GM12801 (cell line): ENCODE results near the gene AURKB.

Experiments used
- CTCF ChIP-seq: IDR thresholded peaks from one replicate; pipeline ENCODE4 v1.5.1; 2011; ENCODE audit warnings: control low read depth; ENCODE audit not compliant: insufficient read length; ENCODE audit errors: extremely low read depth

The AURKB gene

DNA sequence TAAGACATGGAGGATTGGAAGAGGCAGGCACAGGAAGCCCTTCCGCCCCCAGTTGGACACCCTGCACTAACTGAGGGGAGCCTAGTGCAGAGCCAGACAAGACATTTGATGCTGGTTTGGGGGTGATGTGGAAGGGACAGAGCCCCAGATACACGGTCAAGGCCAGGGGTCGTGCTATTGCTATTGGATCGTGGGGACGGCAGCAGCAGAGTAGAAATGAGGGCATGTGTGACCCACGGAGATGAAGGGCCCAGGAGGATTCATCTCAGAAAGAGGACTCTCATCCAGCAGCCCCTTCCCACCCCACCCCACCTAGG, 45.6 kb downstream of the AURKB start:
- no peak for TF ChIP-seq CTCF

DNA sequence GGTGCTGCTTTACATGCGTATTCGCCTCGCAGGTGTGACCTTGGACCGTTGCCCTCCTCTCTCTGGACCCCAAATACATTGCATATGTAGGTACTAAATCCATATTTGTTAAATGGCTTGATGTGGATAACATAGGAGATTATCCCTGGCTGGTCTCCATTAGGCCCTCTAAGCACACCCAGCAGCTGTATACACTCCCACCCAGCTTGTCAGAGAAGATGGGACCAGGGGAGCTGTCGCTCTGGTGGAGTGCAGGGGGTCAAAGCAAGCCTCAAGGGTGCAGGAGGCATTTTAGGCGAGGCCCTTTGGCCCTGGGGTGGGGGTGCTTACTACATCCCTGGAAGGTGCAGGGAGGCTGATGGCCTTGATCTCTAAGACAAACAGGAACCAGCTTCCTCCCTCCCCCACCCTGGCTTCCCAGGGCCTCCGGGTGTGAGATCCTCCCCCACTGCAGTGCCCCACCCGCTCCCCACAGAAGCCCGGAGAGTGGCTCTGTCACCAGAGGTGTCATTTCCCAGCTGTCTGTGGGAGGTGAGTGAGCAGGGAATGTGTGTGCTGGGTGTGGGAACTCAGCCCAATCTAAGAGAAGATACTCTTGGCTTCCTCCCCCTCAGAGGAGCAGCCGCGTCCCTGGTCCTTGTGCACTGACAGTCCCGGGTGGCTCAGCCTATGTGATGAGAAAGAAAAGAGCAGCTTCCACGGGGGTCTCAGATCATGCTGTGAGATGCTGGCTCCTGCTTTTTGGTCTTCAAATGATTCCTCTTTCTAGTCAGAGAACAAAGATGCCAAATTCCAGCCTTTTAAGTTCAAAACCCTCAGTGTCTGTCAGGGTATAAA, 46.2 kb downstream of the AURKB start:
- no peak for TF ChIP-seq CTCF

DNA sequence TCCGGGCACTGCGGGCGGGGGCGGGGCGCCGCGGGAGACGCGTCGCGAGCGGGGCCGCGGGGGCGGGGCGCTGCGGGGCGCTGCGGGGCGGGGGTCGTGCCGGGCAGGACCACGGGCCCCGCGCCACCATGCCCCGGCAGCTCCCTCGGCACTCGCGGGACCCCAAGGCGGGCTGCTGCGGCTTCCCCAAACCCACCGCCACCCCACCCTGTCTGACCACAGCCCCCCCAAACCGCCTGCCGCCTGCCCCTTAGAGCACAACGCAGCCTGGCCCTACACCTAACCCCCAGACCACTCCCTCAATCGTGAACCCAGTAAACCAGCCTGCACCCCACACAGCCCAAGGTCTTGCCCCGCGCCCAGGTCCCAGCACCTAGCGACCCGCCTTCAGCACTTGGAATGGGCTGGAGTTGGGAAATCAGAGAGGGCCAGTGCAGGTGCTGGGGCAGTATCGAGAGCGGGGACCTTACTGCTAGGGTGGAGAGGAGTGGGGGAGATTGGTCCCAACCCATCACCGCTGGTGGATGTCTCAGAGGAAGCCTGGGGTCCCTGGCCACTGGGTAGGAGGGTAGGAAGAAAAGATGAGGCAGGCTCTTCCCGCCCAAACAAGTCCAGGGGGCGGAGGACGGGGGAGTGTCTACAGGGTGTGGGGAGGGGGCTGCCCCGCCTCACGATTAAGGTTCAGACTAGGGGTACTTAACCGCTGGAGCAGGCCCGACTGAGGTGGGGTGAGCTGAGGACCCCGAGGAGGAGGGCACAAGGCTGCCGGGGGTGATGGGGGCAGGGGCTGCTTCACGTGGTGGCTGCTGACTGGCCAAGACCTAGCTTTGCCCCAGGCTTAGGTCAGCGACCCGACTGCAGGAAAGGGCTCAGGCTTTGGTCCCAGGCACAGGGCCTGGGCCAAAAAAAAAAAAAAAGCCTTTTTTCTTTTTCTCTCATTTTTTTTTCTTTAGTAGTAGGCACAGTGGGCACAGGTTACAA, 47.1 kb downstream of the AURKB start:
- no peak for TF ChIP-seq CTCF

DNA sequence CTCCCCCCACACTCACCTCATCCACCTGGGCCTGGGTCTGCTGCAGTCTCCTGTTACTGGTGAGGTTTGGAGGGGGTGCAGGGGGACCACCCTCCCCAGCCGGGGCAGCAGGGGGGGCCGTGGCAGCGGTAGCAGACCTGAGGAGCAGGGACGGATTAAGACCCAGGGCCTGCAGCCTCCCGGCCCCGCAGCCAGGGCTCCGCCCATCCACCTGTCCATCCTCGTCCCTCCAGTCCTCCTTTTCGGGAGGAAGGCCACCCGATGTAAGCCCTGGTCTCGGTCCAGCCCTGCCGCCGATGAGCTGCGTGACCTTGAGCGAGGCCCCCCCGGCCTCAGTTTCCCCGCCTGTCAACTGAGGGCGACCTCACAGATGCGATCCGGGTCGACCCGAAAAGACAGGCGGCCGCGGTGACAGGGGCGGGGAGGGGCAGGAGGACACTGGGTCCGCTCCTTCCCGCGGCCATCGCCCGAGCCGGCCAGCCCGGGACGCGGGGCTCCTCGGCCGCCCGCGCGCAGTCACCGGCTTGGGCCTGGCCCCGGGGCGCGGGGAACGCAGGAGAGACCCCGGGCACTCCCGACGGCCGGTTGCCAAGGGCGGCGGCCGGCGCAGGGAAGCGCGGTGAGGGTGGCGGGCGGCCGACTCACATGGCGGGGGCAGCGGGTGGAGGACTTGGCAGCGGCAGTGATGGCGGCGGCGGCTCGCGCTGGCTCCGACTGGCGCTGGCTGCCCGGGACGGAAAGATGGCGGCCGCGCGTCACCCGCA, 48.0 kb downstream of the AURKB start, which contains the start of gene VAMP2:
Gene VAMP2, minus strand, starts transcription at position 716 of the 764 bp plus-strand sequence. Its CDS starts 69 bp downstream, at position 647.
- TF ChIP-seq CTCF, result no peak

GRCh38 chr17:8161289-8162232, 48.8 kb downstream of the AURKB start:
- TF ChIP-seq CTCF, result no peak

- no peak for TF ChIP-seq CTCF
These were observed 49.6 kb downstream of the AURKB start for GRCh38 chr17:8160741-8161221.
